Osteocyte (in vitro differentiated cells): Measurements from ENCODE around the gene FCRL1. TPM values are rescaled to one million over a fixed set of nuclear protein-coding genes. Genes with fewer than 3 reads are reported as not detected.

ENCODE experiments used
- DNase-seq: peaks from one replicate; pipeline ENCODE4 v3.0.0; 2021; ENCODE audit warnings: mixed read lengths; ENCODE audit not compliant: unreplicated experiment; ENCODE audit errors: extremely low spot score
- H3K27ac Mint-ChIP-seq: one replicate; pipeline ENCODE4 v1.8.0; 2021; ENCODE audit warnings: mild to moderate bottlenecking, mixed read lengths; ENCODE audit not compliant: unreplicated experiment
- H3K27me3 Mint-ChIP-seq: one replicate; pipeline ENCODE4 v1.8.0; 2021; ENCODE audit warnings: mixed read lengths; ENCODE audit not compliant: unreplicated experiment
- H3K36me3 Mint-ChIP-seq: one replicate; pipeline ENCODE4 v1.8.0; 2021; ENCODE audit warnings: mixed read lengths; ENCODE audit not compliant: unreplicated experiment
- H3K4me1 Mint-ChIP-seq: one replicate; pipeline ENCODE4 v1.8.0; 2021; ENCODE audit warnings: mixed read lengths; ENCODE audit not compliant: unreplicated experiment
- H3K4me3 Mint-ChIP-seq: one replicate; pipeline ENCODE4 v1.8.0; 2021; ENCODE audit warnings: mild to moderate bottlenecking, moderate library complexity, mixed read lengths; ENCODE audit not compliant: unreplicated experiment
- H3K9me3 Mint-ChIP-seq: one replicate; pipeline ENCODE4 v1.8.0; 2021; ENCODE audit warnings: mixed read lengths; ENCODE audit not compliant: unreplicated experiment
- CTCF ChIP-seq: fragments of 200-600 bp; sonication (generic); IDR thresholded peaks from 2 replicates; pipeline ENCODE4 v1.5.0; 2021; ENCODE audit warnings: antibody characterized with exemption, mild to moderate bottlenecking, moderate library complexity
- total RNA-seq: library from RNA; stranded (reverse); gene quantifications from 2 replicates; pipeline ENCODE4 v1.2.1, GENCODE V29; 2021

The FCRL1 gene
- total RNA-seq, 1 donor from 2014 or later: not detected

- no peak for TF ChIP-seq CTCF
- H3K27ac Mint-ChIP-seq: no peak overlapping the region
- no peak overlapping the region for H3K4me3 Mint-ChIP-seq
- peaks cover under 1% of the 10 kb centered on the region for H3K27me3 Mint-ChIP-seq
- H3K9me3 Mint-ChIP-seq: no peaks in the 10 kb centered on the region
- no peaks in the 10 kb centered on the region for H3K36me3 Mint-ChIP-seq
- DNase-seq: no peak
- no peaks in the 10 kb centered on the region for H3K4me1 Mint-ChIP-seq
Measured at GRCh38 chr1:157849229-157849875, 29.4 kb upstream of the FCRL1 start.

GRCh38 chr1:157844089-157844830 is 24.3 kb upstream of the FCRL1 start:
- peaks cover 4% of the 10 kb centered on the region for H3K27me3 Mint-ChIP-seq
- no peaks in the 10 kb centered on the region for H3K4me1 Mint-ChIP-seq
- no peak overlapping the region for H3K27ac Mint-ChIP-seq
- H3K36me3 Mint-ChIP-seq: no peaks in the 10 kb centered on the region
- H3K9me3 Mint-ChIP-seq: no peaks in the 10 kb centered on the region
- H3K4me3 Mint-ChIP-seq: no peak overlapping the region
- no peak for DNase-seq
- TF ChIP-seq CTCF: no peak

GRCh38 chr1:157842939-157843338 is 23.0 kb upstream of the FCRL1 start:
- DNase-seq: no peak
- Mint-ChIP-seq H3K36me3 (no peaks in the 10 kb centered on the region), H3K4me1 (no peaks in the 10 kb centered on the region), H3K27ac (no peak overlapping the region), H3K4me3 (no peak overlapping the region), H3K9me3 (no peaks in the 10 kb centered on the region), H3K27me3 (peaks cover 4% of the 10 kb centered on the region)
- TF ChIP-seq CTCF: no peak

- TF ChIP-seq CTCF: no peak
- Mint-ChIP-seq H3K27me3 (peaks cover 4% of the 10 kb centered on the region), H3K27ac (no peak within 1 kb of the TSS), H3K9me3 (no peaks in the 10 kb centered on the region), H3K4me3 (no peak within 1 kb of the TSS), H3K4me1 (no peaks in the 10 kb centered on the region), H3K36me3 (no peaks in the 10 kb centered on the region)
- no peak for DNase-seq
Measured at GRCh38 chr1:157841708-157842107, 21.8 kb upstream of the FCRL1 start, which contains the start of gene CD5L. TSS of gene CD5L (minus strand) at chr1:157841808. CDS start at chr1:157841701, 107 bp downstream.

- H3K27me3 Mint-ChIP-seq: no peaks in the 10 kb centered on the region
- DNase-seq: no peak
- H3K9me3 Mint-ChIP-seq: no peaks in the 10 kb centered on the region
- H3K4me3 Mint-ChIP-seq: no peak overlapping the region
- no peak for TF ChIP-seq CTCF
- no peaks in the 10 kb centered on the region for H3K36me3 Mint-ChIP-seq
- H3K27ac Mint-ChIP-seq: no peak overlapping the region
- no peaks in the 10 kb centered on the region for H3K4me1 Mint-ChIP-seq
Measured at GRCh38 chr1:157838966-157839365, 19.0 kb upstream of the FCRL1 start.
